Testis (tissue), 2 donors: ENCODE measurements around the gene AP1M1.

Experiments used
- CTCF ChIP-seq, 3 experiments: fragments of 450-650 bp in 2 of 3; fragments of 200-600 bp in 1 of 3; sonication (generic) in 1 of 3; IDR thresholded peaks; one replicate each; pipeline ENCODE4 v1.5.1; 2016 to 2019; ENCODE audit warnings: antibody characterized with exemption in 3 of 3, mild to moderate bottlenecking in 2 of 3, moderate library complexity in 1 of 3
- POLR2A ChIP-seq: fragments of 450-650 bp; IDR thresholded peaks from one replicate; pipeline ENCODE4 v1.6.1; 2017; ENCODE audit warnings: antibody characterized with exemption, mild to moderate bottlenecking, moderate library complexity

GRCh38 chr19:16153582-16154336, 44.0 kb upstream of the AP1M1 start:
- TF ChIP-seq CTCF (IDR thresholded peaks at IDR 0.05), result no peak
- TF ChIP-seq POLR2A, result no peak
